ENCODE data around the gene EFCAB11. TPM values are rescaled to one million over a fixed set of nuclear protein-coding genes. Genes with fewer than 3 reads are reported as not detected.

The EFCAB11 gene
- total and polyA plus RNA-seq, 2 of the 8 experiments (the other 6 are each of a cell fraction or from before 2014, with no cell fraction given): 6.8 to 12.8 TPM

DNA sequence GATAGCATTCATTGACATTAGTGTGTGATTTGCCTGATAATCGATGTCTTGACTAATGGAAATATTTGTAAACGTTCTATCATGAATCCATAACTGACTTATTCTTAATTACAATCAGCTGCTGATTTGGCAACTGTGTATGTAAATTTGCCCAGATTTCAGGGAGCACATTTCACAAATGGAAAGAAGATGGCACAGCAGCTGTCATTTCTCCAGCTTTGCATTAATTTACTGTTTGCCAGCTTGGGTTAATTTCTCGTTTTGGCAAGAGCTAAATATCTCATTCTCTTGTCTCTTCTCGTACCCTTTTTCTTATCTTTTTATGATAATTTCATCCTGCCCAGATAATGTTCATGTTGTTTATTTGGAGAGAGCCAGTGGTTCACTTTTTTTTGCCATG, 24.1 kb upstream of the EFCAB11 start (continued):
- TF ChIP-seq BACH1 (IDR thresholded peaks at IDR 0.05; ENCODE audit: low read length) (no peak), RXRA (IDR thresholded peaks at IDR 0.05; ENCODE audit: insufficient read depth, low read depth, low read length) (no peak), ATF3 (IDR thresholded peaks at IDR 0.05; ENCODE audit: insufficient read depth, low read depth, low read length) (no peak), POU5F1 (IDR thresholded peaks at IDR 0.05; ENCODE audit: low read depth, low read length) (no peak), BRCA1 (IDR thresholded peaks at IDR 0.05; ENCODE audit: low read depth, low read length) (no peak)
